ENCODE data around the gene SPEM2. TPM values are rescaled to one million over a fixed set of nuclear protein-coding genes. Genes with fewer than 3 reads are reported as not detected.

Gene SPEM2
- total RNA-seq, 1 donor from 2014 or later, result not detected

- peak overlapping the region; percentile 79 for H3K27ac Mint-ChIP-seq
- peaks cover 34% of the 10 kb centered on the region for H3K27me3 Mint-ChIP-seq (ENCODE audit: low read depth)
- no peak for TF ChIP-seq CTCF (IDR thresholded peaks at IDR 0.05; ENCODE audit: unreplicated experiment)
Observed at GRCh38 chr17:7442142-7442541, 16.7 kb downstream of the SPEM2 start.

GRCh38 chr17:7443499-7444485 is 18.4 kb downstream of the SPEM2 start:
- Mint-ChIP-seq H3K4me3 (peak overlapping the region; percentile 75), H3K9me3 (no peaks in the 10 kb centered on the region), H3K27me3 (ENCODE audit: low read depth) (peaks cover 27% of the 10 kb centered on the region), H3K4me1 (peaks cover 48% of the 10 kb centered on the region), H3K27ac (peak overlapping the region; percentile 81), H3K36me3 (peaks cover 8% of the 10 kb centered on the region)
- no peak for TF ChIP-seq CTCF (IDR thresholded peaks at IDR 0.05; ENCODE audit: unreplicated experiment)
- no peak for DNase-seq (ENCODE audit: low spot score in 2 of 2, unreplicated experiment in 2 of 2)

More at GRCh38 chr17:7442142-7442541, 16.7 kb downstream of the SPEM2 start:
- H3K36me3 Mint-ChIP-seq, result no peaks in the 10 kb centered on the region
- no peaks in the 10 kb centered on the region for H3K9me3 Mint-ChIP-seq
- DNase-seq (ENCODE audit: low spot score in 2 of 2, unreplicated experiment in 2 of 2), result no peak
- H3K4me3 Mint-ChIP-seq, result peak overlapping the region; percentile 94
- peaks cover 62% of the 10 kb centered on the region for H3K4me1 Mint-ChIP-seq

GRCh38 chr17:7444682-7445618 is 19.5 kb downstream of the SPEM2 start, which contains the start of gene CHRNB1:
Gene CHRNB1, plus strand, starts transcription at chr17:7445061. Its CDS starts 67 bp downstream, at chr17:7445128.
- peaks cover 9% of the 10 kb centered on the region for H3K36me3 Mint-ChIP-seq
- H3K27me3 Mint-ChIP-seq (ENCODE audit: low read depth), result peaks cover 24% of the 10 kb centered on the region
- peak within 1 kb of the TSS; percentile 75 for H3K4me3 Mint-ChIP-seq
- no peak for TF ChIP-seq CTCF (IDR thresholded peaks at IDR 0.05; ENCODE audit: unreplicated experiment)
- peak in 1 of 2 experiments; percentile 49 for DNase-seq (ENCODE audit: low spot score in 2 of 2, unreplicated experiment in 2 of 2)
- peak within 1 kb of the TSS; percentile 81 for H3K27ac Mint-ChIP-seq
- no peaks in the 10 kb centered on the region for H3K9me3 Mint-ChIP-seq
- peaks cover 44% of the 10 kb centered on the region for H3K4me1 Mint-ChIP-seq

GRCh38 chr17:7445619-7445968 is 20.2 kb downstream of the SPEM2 start:
- peaks cover 9% of the 10 kb centered on the region for H3K36me3 Mint-ChIP-seq
- peaks cover 21% of the 10 kb centered on the region for H3K27me3 Mint-ChIP-seq (ENCODE audit: low read depth)
- no peaks in the 10 kb centered on the region for H3K9me3 Mint-ChIP-seq
- TF ChIP-seq CTCF (IDR thresholded peaks at IDR 0.05; ENCODE audit: unreplicated experiment), result no peak
- peaks cover 40% of the 10 kb centered on the region for H3K4me1 Mint-ChIP-seq
- peak overlapping the region; percentile 75 for H3K4me3 Mint-ChIP-seq
- peak overlapping the region; percentile 78 for H3K27ac Mint-ChIP-seq
- no peak for DNase-seq (ENCODE audit: low spot score in 2 of 2, unreplicated experiment in 2 of 2)

GRCh38 chr17:7448461-7448860 is 23.0 kb downstream of the SPEM2 start:
- Mint-ChIP-seq H3K9me3 (no peaks in the 10 kb centered on the region), H3K36me3 (peaks cover 11% of the 10 kb centered on the region), H3K27ac (no peak overlapping the region), H3K4me1 (peaks cover 22% of the 10 kb centered on the region), H3K4me3 (no peak overlapping the region), H3K27me3 (ENCODE audit: low read depth) (peaks cover 21% of the 10 kb centered on the region)
- no peak for DNase-seq (ENCODE audit: low spot score in 2 of 2, unreplicated experiment in 2 of 2)
- TF ChIP-seq CTCF (IDR thresholded peaks at IDR 0.05; ENCODE audit: unreplicated experiment), result no peak
